GDM1 (cell line): Measurements from ENCODE around the gene IGF2BP2.
"Not testable (repeated sequence)": the region's sequence is repeated elsewhere in the genome, so short reads cannot be mapped to it uniquely, and the experiment has no call there.

Experiments
- DNase-seq: peaks from one replicate; lab custom pipeline; 2025; lab: John Stamatoyannopoulos, UW

The IGF2BP2 gene

GRCh38 chr3:185659942-185660921 lies 164.6 kb downstream of the IGF2BP2 start:
- DNase-seq: peak; percentile 59

GRCh38 chr3:185658943-185659342 lies 165.9 kb downstream of the IGF2BP2 start:
- DNase-seq: no peak

GRCh38 chr3:185658504-185658912 lies 166.3 kb downstream of the IGF2BP2 start:
- DNase-seq: no peak

- DNase-seq: no peak
Observed at GRCh38 chr3:185657691-185658503, 166.9 kb downstream of the IGF2BP2 start.

- no peak for DNase-seq
Observed at GRCh38 chr3:185657211-185657610, 167.6 kb downstream of the IGF2BP2 start.

- no peak for DNase-seq
Observed at GRCh38 chr3:185656321-185656840, 168.5 kb downstream of the IGF2BP2 start.

GRCh38 chr3:185655426-185656320 lies 169.2 kb downstream of the IGF2BP2 start:
- no peak for DNase-seq

GRCh38 chr3:185654758-185655145 lies 170.1 kb downstream of the IGF2BP2 start:
- DNase-seq: no peak

GRCh38 chr3:185653949-185654757 lies 170.7 kb downstream of the IGF2BP2 start:
- DNase-seq: no peak

GRCh38 chr3:185651971-185652370 lies 172.9 kb downstream of the IGF2BP2 start:
- DNase-seq: no peak

- DNase-seq: no peak
Observed at GRCh38 chr3:185649414-185649813, 175.4 kb downstream of the IGF2BP2 start.

- no peak for DNase-seq
Observed at GRCh38 chr3:185648396-185648795, 176.4 kb downstream of the IGF2BP2 start.

GRCh38 chr3:185647880-185648210 lies 177.0 kb downstream of the IGF2BP2 start:
- DNase-seq: no peak

GRCh38 chr3:185647134-185647879 lies 177.5 kb downstream of the IGF2BP2 start:
- no peak for DNase-seq

- no peak for DNase-seq
Observed at GRCh38 chr3:185646382-185647133, 178.3 kb downstream of the IGF2BP2 start.

- no peak for DNase-seq
Observed at GRCh38 chr3:185645596-185646381, 179.1 kb downstream of the IGF2BP2 start.

- not testable (repeated sequence) for DNase-seq
Observed at GRCh38 chr3:185645191-185645590, 179.7 kb downstream of the IGF2BP2 start.

- no peak for DNase-seq
Observed at GRCh38 chr3:185640308-185640707, 184.5 kb downstream of the IGF2BP2 start.
